ENCODE results near the gene TWSG1.
"Not testable (repeated sequence)": the region's sequence is repeated elsewhere in the genome, so short reads cannot be mapped to it uniquely, and the experiment has no call there.

Gene TWSG1

GRCh38 chr18:9418047-9418690 lies 83.6 kb downstream of the TWSG1 start:
- no peak for TF ChIP-seq CTCF (IDR thresholded peaks at IDR 0.05; ENCODE audit: low read depth, low read length, missing control alignments)
- no peak for DNase-seq (ENCODE audit: extremely low read depth, low read depth)
- H3K4me3 ChIP-seq (replicated peaks; ENCODE audit: low read depth, low read length): no peak overlapping the region

DNA sequence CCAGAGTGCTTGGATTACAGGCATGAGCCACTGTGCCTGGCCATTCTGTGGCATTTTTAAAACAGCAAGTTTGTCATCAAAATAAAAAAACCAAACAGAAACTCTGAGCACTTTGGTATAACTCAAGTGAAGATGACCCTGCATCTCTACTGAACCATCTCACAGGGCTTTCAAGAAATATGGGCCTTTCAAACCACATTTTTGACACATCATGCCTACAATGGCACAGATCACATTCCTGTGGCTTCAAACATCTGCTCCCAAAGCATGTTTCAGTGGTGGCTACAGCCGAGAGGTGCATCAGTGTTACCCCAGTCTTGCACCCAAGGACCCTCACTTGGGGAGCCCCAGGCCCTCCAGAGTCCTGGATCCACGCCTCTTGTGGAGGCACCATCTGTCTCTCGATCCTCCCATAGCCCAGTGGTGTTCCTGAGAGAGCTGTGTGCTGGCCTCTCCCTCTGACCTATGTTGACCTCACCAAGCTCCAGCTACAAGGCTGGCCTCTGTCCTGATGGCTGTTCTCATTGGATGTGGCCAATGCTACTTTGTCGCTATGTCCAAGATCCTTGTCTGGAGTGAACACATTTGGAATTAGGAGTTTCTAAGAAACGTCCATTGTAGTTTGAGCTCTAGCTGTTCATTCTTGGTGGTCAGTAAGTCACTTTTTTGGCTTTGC lies 85.5 kb downstream of the TWSG1 start:
- TF ChIP-seq CTCF (IDR thresholded peaks at IDR 0.05; ENCODE audit: low read depth, low read length, missing control alignments): no peak
- H3K4me3 ChIP-seq (replicated peaks; ENCODE audit: low read depth, low read length): no peak overlapping the region
- no peak for DNase-seq (ENCODE audit: extremely low read depth, low read depth)

- no peak overlapping the region for H3K4me3 ChIP-seq (replicated peaks; ENCODE audit: low read depth, low read length)
- TF ChIP-seq CTCF (IDR thresholded peaks at IDR 0.05; ENCODE audit: low read depth, low read length, missing control alignments): no peak
- DNase-seq (ENCODE audit: extremely low read depth, low read depth): no peak
These were observed 86.7 kb downstream of the TWSG1 start for GRCh38 chr18:9421096-9421900.

DNA sequence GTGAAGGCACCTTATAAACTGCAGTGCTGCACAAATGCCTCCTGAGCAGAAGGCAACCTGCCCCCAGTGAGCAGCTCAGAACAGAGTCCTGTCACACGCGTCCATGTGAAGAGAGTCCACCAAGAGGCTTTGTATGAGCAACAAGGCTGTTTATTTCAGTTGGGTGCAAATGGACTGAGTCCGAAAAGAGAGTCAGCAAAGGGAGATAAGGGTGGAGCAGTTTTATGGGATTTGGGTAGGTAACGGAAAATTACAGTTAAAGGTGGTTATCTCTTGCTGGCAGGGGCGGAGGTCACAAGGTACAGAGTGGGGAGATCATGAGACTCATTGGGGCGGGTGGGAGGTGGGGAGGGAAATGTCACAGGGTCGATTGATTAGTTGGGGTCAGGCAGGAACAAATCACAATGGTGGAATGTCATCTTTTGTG lies 87.3 kb downstream of the TWSG1 start:
- no peak overlapping the region for H3K4me3 ChIP-seq (replicated peaks; ENCODE audit: low read depth, low read length)
- no peak for TF ChIP-seq CTCF (IDR thresholded peaks at IDR 0.05; ENCODE audit: low read depth, low read length, missing control alignments)
- no peak for DNase-seq (ENCODE audit: extremely low read depth, low read depth)

DNA sequence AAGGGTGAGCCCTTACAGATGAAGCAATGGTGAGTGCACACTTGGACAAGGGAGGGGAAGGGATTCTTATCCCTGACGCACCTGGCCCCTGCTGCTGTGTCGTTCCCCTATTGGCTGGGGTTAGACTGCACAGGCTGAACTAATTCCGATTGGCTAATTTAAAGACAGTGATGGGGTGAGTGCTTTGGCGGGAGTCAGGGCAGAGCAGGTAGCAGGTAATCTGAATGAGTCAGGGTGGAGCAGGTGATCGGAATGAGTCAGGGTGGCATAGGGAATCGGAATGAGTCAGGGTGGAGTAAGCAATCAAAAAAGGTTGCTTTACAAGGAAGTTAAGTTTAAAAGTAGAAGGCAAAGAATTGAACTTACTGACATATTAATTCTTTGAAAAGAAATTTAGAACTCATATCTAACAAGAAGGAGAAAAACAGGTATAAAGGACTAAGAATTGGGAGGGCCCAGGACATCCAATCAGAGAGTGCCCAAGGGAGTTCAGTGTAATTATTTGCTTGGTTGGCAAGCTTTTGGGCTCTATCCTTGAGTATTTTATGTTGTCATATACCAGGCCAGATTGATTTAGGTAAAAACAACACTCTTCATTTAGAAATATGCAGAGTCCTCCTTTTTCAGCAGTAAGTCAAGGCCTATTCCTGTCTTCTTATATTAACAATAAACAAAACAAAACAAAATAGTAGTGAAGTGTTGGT lies 88.4 kb downstream of the TWSG1 start:
- no peak for TF ChIP-seq CTCF (IDR thresholded peaks at IDR 0.05; ENCODE audit: low read depth, low read length, missing control alignments)
- DNase-seq (ENCODE audit: extremely low read depth, low read depth): no peak
- H3K4me3 ChIP-seq (replicated peaks; ENCODE audit: low read depth, low read length): no peak overlapping the region

DNA sequence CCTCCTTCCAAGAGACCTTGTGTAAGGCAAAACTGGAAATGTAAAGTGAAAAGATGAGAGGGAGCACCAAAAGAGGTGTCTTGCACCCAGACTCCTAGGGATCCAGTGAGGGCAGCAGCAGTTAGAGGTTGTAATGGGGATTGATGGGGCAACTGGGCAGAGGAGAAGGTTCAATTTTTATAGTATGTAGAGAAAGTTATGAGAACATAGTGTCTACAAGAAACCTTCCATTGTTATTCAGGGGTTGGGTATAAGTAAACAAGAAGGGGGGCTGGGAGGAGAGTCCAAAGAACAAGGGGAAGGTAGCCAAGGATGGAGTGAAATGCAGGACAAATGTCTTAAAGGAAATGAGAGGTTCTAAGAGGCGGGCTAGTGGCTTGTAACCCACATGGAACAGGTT lies 89.1 kb downstream of the TWSG1 start:
- not testable (repeated sequence) for DNase-seq (ENCODE audit: extremely low read depth, low read depth); H3K4me3 ChIP-seq (replicated peaks; ENCODE audit: low read depth, low read length)

DNA sequence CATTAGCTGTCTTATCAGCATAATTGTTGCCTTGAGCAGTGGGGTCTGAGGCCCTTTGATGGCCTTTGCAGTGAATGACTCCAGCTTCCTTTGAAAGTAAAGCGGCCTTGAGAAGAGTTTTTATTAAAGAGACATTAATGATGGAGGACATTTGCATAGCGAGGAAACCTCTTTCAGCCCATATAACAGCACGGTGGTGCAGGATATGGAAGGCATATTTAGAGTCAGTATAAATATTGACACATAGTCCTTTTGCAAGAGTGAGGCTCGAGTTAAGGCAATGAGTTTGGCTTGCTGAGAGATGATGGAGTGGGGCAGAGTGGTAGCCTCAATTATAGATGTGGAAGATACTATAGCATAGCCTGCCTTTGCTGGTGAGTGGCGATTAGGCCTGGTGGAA lies 89.7 kb downstream of the TWSG1 start:
- not testable (repeated sequence) for DNase-seq (ENCODE audit: extremely low read depth, low read depth); H3K4me3 ChIP-seq (replicated peaks; ENCODE audit: low read depth, low read length)

Data from HFF-Myc (cell line).